ENCODE data around the gene ETHE1. TPM values are rescaled to one million over a fixed set of nuclear protein-coding genes. Genes with fewer than 3 reads are reported as not detected.

ETHE1 gene
- total RNA-seq, 2 experiments from 2014 or later = 20.2 to 21.7 TPM

DNA sequence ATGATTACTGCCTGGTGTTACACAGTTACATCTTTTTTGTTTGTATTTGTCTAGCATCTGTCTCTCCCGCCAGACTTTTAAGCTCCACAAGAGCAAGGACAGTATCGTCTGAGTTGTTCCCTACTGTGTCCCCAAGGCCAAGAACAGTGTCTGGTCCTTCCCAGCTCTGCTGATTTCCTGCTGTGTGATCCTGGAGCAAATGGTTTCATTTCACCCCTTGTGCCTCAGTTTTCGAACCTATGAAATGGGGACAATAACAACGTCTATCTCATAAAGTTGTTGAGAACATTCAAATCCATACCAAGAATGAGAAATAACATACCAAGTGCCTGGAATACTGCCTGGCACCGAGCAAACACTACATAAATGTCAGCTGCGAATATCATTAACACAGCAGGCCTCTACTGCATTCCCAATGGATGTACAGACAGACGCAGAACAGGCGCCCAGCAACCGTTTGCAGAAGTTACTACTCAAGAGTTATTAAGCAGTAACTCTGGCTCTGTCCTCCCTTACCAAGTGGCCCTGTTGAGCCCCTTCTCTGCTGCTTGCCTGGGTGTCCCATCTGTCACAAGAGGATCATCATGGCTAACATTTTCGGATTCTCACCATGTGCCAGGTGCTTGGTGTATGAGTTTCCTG, 36.9 kb upstream of the ETHE1 start:
- CTCF ChIA-PET = interaction anchor here (1.1 to 6.0 kb wide), 2 partner anchors 9 to 31 kb away, joined by 5 to 31 read pairs; partner anchors contain the start of genes IRGQ and ZNF576
- Mint-ChIP-seq H3K9me3 (no peaks in the 10 kb centered on the region), H3K27me3 (no peaks in the 10 kb centered on the region), H3K36me3 (ENCODE audit: low read depth) (peaks cover 29% of the 10 kb centered on the region), H3K27ac (peak overlapping the region; percentile 96), H3K4me1 (ENCODE audit: low read depth) (peaks cover 62% of the 10 kb centered on the region), H3K4me3 (peak overlapping the region; percentile 28)
- TF ChIP-seq, protein P1, sequence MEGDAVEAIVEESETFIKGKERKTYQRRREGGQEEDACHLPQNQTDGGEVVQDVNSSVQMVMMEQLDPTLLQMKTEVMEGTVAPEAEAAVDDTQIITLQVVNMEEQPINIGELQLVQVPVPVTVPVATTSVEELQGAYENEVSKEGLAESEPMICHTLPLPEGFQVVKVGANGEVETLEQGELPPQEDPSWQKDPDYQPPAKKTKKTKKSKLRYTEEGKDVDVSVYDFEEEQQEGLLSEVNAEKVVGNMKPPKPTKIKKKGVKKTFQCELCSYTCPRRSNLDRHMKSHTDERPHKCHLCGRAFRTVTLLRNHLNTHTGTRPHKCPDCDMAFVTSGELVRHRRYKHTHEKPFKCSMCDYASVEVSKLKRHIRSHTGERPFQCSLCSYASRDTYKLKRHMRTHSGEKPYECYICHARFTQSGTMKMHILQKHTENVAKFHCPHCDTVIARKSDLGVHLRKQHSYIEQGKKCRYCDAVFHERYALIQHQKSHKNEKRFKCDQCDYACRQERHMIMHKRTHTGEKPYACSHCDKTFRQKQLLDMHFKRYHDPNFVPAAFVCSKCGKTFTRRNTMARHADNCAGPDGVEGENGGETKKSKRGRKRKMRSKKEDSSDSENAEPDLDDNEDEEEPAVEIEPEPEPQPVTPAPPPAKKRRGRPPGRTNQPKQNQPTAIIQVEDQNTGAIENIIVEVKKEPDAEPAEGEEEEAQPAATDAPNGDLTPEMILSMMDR (IDR thresholded peaks at IDR 0.05) = no peak
- ATAC-seq (ENCODE audit: poor library complexity) = no peak
- Histone ChIP-seq H3K36me3 (ENCODE audit: insufficient read depth, low read length) (peaks cover 8% of the 10 kb centered on the region), H3K27me3 (ENCODE audit: control insufficient read depth in 1 of 2, insufficient read depth in 2 of 2, low read length in 2 of 2) (no peaks in the 10 kb centered on the region), H3K9me3 (ENCODE audit: control insufficient read depth in 1 of 2, insufficient read depth in 1 of 2, low read length in 2 of 2) (no peaks in the 10 kb centered on the region), H3K27ac (ENCODE audit: low read depth in 1 of 2, low read length in 2 of 2) (peak overlapping the region; percentile 82 to 93), H3K4me3 (ENCODE audit: low read length) (no peak overlapping the region), H3K4me1 (ENCODE audit: insufficient read depth, low read length) (peaks cover 50% of the 10 kb centered on the region)
- intact Hi-C loops (cut with DNase I, micrococcal nuclease) = loop anchor here in 1 of 2 experiments (5.0 kb wide), 1 partner anchor 37 kb away; the partner anchor contains the start of gene ETHE1
- DNase-seq = no peak
- POLR2A ChIA-PET = interaction anchor here (1.1 to 6.4 kb wide), 3 partner anchors 9 to 32 kb away, joined by 3 to 40 read pairs (median 5); partner anchors contain the start of genes IRGQ and ZNF576

DNA sequence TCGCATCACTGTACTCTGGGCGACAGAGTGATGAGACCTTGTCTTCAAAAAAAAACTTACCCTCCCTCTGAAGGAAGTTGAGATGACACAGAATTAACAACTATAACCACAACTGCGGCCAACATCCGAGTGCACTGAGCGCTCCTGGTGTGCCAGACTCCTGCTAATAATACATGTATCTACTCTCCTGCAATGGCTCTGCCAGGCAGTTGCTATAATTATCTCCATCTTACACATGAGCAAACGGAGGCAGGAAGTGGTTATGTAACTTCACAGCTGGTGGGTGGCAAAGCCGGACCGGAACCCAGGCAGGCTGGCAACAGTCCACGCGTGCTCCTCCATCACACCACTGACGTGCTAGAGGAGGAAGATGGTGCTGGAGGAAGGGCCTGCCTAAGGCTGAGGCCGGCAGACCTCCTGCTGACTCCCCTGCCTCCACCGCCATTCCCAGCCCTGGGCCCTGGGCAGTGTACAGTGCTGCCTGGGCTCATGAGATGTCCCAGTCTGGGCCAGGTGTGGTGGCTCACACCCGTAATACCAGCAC, 35.8 kb upstream of the ETHE1 start:
- H3K4me1 Mint-ChIP-seq (ENCODE audit: low read depth) = peaks cover 62% of the 10 kb centered on the region
- peak overlapping the region; percentile 82 to 93 for H3K27ac ChIP-seq (ENCODE audit: low read depth in 1 of 2, low read length in 2 of 2)
- H3K9me3 ChIP-seq (ENCODE audit: control insufficient read depth in 1 of 2, insufficient read depth in 1 of 2, low read length in 2 of 2) = no peaks in the 10 kb centered on the region
- H3K27me3 ChIP-seq (ENCODE audit: control insufficient read depth in 1 of 2, insufficient read depth in 2 of 2, low read length in 2 of 2) = no peaks in the 10 kb centered on the region
- intact Hi-C loops (cut with DNase I, micrococcal nuclease) = loop anchor here in 1 of 2 experiments (5.0 kb wide), 1 partner anchor 35 kb away; the partner anchor contains the start of gene ETHE1
- peak overlapping the region; percentile 47 for H3K4me3 ChIP-seq (ENCODE audit: low read length)
- peak overlapping the region; percentile 96 for H3K27ac Mint-ChIP-seq
- H3K4me1 ChIP-seq (ENCODE audit: insufficient read depth, low read length) = peaks cover 50% of the 10 kb centered on the region
- POLR2A ChIA-PET = interaction anchor here (0.6 to 6.4 kb wide), 7 partner anchors 9 to 99 kb away, joined by 4 to 40 read pairs (median 4); partner anchors contain the start of genes CADM4, IRGQ, XRCC1 and ZNF575
- peak overlapping the region; percentile 85 for H3K4me3 Mint-ChIP-seq
- TF ChIP-seq, protein P1 (IDR thresholded peaks at IDR 0.05) = no peak
- DNase-seq (peak; percentile 56 to 96 (median 74)), ATAC-seq (ENCODE audit: poor library complexity) (peak; percentile 89)
- no peaks in the 10 kb centered on the region for H3K27me3 Mint-ChIP-seq
- H3K9me3 Mint-ChIP-seq = no peaks in the 10 kb centered on the region
- H3K36me3 ChIP-seq (ENCODE audit: insufficient read depth, low read length) = peaks cover 14% of the 10 kb centered on the region
- peaks cover 38% of the 10 kb centered on the region for H3K36me3 Mint-ChIP-seq (ENCODE audit: low read depth)
- CTCF ChIA-PET = interaction anchor here (6.0 kb wide), 1 partner anchor 32 kb away, joined by 31 read pairs; the partner anchor contains the start of genes IRGQ and ZNF576

DNA sequence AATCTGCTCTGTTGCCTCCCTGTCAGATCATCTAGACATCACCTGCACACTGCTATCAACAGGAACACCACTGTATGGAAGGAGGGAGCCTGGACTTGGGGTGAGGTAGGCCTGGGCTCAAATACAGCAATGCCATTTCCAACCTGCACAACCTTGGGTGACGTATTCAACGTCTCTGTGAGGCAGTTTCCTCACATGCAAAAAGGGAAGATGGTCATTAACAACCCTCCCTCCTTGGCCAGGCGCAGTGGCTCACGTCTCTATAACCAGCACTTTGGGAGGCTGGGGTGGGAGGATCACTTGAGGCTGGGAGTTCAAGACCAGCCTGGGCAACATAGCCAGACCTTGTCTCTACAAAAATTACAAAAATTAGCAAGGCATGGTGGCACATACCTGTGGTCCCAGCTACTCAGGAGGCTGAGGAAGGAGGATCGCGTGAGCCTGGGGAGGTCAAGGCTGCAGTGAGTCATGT, 35.3 kb upstream of the ETHE1 start:
- ATAC-seq (ENCODE audit: poor library complexity) (peak; percentile 7), DNase-seq (no peak)
- Mint-ChIP-seq H3K9me3 (no peaks in the 10 kb centered on the region), H3K27ac (peak overlapping the region; percentile 96), H3K4me3 (peak overlapping the region; percentile 85), H3K4me1 (ENCODE audit: low read depth) (peaks cover 62% of the 10 kb centered on the region), H3K36me3 (ENCODE audit: low read depth) (peaks cover 43% of the 10 kb centered on the region), H3K27me3 (no peaks in the 10 kb centered on the region)
- Histone ChIP-seq H3K27ac (ENCODE audit: low read depth in 1 of 2, low read length in 2 of 2) (peak overlapping the region; percentile 82 to 93), H3K36me3 (ENCODE audit: insufficient read depth, low read length) (peaks cover 17% of the 10 kb centered on the region), H3K9me3 (ENCODE audit: control insufficient read depth in 1 of 2, insufficient read depth in 1 of 2, low read length in 2 of 2) (no peaks in the 10 kb centered on the region), H3K4me1 (ENCODE audit: insufficient read depth, low read length) (peaks cover 50% of the 10 kb centered on the region), H3K4me3 (ENCODE audit: low read length) (peak overlapping the region; percentile 47), H3K27me3 (ENCODE audit: control insufficient read depth in 1 of 2, insufficient read depth in 2 of 2, low read length in 2 of 2) (no peaks in the 10 kb centered on the region)
- ChIA-PET POLR2A (interaction anchor here (1.0 to 6.4 kb wide), 6 partner anchors 9 to 78 kb away, joined by 4 to 40 read pairs (median 6); partner anchors contain the start of genes CADM4, IRGQ, XRCC1 and ZNF575), CTCF (interaction anchor here (6.0 kb wide), 1 partner anchor 33 kb away, joined by 31 read pairs; the partner anchor contains the start of genes IRGQ and ZNF576)
- intact Hi-C loops (cut with DNase I, micrococcal nuclease) = loop anchor here in 1 of 2 experiments (5.0 kb wide), 1 partner anchor 35 kb away; the partner anchor contains the start of gene ETHE1
- TF ChIP-seq, protein P1 (IDR thresholded peaks at IDR 0.05) = no peak
